HG03280 (cell line): ENCODE data around the gene PRRC1.
"Not testable (repeated sequence)": the region's sequence is repeated elsewhere in the genome, so short reads cannot be mapped to it uniquely, and the experiment has no call there.

Experiments used
- ATAC-seq: cut with Tn5 transposase; IDR thresholded peaks from one replicate; pipeline ENCODE4 v1.9.1; 2021; ENCODE audit warnings: mild to moderate bottlenecking, moderate library complexity; ENCODE audit not compliant: unreplicated experiment

PRRC1 gene

DNA sequence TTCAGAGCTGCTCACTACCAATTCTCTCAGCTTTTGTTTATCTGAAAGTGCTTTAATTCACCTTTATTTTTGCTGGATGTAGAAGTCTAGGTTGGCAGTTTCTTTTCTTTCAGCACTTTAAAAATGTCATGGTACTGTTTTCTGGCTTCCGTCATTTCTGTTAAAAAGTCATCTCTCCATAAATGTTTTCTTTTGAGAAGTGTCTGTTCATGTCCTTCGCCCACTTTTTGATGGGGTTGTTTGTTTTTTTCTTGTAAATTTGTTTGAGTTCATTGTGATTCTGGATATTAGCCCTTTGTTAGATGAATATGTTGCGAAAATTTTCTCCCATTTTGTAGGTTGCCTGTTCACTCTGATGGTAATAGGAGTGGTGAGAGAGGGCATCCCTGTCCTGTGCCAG is 23.1 kb downstream of the PRRC1 start:
- not testable (repeated sequence) for ATAC-seq

DNA sequence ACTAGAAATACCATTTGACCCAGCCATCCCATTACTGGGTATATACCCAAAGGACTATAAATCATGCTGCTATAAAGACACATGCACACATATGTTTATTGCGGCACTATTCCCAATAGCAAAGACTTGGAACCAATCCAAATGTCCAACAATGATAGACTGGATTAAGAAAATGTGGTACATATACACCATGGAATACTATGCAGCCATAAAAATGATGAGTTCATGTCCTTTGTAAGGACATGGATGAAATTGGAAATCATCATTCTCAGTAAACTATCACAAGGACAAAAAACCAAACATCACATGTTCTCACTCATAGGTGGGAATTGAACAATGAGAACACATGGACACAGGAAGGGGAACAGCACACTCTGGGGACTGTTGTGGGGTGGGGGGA is 27.8 kb downstream of the PRRC1 start:
- ATAC-seq, result not testable (repeated sequence)

DNA sequence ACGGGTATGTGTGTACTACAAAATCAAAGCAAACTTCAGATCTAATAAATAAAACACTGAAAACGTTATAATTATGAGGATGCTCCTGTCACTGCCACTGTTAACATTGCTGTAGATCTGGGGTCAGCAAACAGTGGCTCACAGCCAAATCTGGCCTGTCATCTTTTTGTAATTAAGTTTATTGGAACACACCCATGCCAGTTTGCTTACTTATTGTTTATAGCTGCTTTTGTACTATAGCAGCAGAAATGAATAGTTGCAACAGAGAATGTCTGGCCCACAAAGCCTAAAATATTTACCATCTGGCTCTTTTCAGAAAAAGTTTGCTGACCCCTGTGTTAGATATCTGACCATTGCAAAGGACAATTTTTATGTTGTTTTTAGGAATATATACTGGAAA is 32.1 kb downstream of the PRRC1 start:
- no peak for ATAC-seq

DNA sequence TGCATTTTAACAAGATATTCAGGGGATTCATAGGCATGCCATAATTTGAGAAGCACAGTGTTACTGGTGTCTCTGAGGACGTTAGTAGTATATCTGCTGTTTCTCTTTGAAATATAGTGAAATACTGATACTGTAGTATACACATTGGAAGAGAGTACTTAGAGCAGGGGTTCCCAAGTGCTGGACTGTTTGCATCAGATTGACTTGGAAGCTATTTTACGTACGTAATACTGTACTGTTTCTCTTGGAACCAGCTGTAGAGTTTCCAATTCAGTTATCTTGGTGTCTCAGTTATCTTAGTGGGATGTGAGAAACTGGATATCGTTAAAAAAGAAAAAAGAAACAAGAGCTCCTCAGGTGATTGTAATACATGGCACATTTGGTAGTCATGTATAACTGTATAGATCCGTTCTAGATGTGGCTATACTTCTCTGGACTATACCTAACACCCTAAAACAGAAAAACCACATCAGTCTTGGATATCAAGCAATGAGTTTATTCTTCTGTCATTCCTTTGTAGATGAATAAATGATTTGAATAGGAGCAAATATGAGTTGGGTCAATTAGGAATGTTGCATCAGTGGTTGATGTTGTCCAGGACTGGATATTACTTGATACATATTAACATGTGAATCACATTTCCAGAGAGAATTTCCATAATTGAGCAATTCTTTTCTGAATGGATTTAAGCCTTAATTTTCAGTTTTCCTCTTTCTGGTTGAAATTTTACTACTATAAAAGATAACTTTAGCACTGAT is 33.4 kb downstream of the PRRC1 start:
- ATAC-seq, result no peak

DNA sequence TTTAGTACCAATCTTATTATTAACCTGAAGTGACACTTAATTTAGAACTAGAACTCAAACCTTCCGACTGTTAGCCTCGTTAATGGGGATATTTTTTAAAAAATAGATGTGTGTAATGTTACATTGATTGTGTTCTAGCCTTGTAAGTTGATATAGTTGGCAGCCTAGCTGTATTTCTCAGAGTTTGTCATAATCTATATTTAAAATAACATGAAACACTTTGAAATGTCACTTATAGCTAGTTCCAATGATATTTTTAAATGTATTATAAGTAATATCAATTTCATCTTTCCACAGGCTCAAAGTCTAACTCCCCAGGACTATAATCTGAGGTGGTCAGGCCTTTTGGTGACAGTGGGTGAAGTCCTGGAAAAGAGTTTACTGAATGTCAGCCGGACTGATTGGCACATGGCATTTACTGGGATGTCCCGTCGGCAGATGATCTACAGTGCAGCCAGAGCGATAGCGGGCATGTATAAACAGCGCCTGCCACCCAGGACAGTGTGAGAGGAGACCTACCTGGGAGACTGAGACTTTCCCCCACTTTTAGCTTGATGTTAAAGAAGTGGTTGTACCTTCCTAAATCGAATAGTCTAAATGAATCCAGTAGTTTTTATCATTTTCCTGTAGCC is 34.1 kb downstream of the PRRC1 start:
- no peak for ATAC-seq

DNA sequence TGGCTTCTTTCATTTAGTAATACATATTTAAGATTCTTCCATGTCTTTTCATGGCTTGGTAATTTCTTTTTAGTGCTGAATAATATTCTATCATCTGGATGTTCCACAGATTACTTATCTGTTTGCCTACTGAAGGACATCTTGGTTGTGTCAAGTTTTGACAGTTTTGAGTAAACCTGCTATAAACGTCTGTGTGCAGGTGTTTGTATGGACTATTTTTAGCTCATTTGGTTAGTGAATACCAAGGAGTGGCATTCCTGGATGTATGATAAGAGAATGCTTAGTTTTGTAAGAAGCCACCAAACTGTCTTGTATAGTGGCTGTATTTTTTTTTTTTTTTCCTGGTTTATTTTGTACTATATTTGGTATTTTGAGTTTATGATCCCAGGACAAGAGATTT is 38.4 kb downstream of the PRRC1 start:
- no peak for ATAC-seq

DNA sequence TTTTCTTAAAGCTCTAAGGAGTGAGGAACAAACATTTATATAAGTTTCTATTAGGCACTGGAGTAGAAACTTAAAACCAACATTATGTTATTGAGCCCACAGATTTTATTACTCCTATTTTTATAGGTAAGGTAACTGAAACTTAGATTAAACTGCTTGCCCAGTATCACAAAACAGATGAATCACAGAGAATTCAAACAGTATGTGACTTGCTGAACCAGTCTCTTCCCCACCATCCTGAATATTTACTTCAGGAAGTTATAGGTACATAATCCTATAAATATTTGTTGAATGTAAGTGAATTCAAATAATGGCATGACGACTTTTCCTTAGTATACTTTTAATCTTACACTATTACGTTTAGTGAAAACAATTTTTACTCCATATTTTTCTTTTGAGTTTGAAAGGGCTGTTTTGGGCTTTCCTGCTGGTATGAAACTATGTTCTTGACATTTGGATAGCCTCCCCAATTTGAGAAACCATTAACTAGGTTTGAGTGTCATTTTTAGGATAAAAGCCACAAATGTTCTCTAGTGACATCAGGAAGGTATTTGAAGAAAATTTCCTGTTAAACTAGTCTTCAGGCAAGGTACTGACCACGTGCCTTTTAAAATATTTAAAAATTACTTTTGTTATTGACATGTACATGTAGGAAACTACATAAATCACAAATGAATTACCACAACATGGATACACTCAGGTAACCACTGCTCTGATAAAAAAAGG is 39.3 kb downstream of the PRRC1 start:
- no peak for ATAC-seq

DNA sequence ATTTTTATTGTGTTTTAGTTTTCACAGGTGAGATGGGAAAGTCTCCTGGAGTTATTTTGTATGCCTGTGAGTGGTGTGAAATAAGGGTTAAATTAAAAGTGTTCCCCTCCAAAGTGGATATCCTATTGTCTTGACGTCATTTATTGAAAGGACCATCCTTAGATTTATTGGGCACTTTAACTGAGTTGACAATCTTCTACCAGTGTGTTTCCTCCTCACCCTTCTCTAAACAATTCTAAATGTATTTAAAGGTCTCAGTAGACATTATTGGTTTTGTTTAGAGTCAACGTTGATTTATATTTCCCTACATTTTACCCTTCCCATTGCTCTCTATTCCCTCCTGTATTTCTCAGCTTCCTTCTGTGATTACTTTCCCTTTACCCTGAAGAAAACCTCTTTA is 40.8 kb downstream of the PRRC1 start:
- ATAC-seq, result no peak

DNA sequence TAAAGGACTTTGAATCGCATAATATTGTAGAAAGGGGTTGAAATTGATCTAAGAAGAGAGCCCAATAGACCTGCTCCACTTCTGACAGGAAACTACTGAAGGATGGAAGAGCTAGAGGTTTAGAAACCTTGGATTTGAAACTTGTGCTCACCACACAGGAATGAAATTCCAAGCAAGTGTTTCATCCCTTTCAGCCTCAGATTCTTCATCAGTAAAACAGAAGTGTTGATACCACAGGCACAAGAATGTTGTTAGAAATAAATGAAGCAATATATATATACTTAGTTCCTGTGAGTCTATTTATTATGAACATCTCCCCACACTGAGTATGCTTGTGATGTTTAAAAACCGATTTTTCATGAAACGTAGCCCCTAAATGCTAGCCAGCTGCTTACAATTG is 43.8 kb downstream of the PRRC1 start:
- no peak for ATAC-seq

DNA sequence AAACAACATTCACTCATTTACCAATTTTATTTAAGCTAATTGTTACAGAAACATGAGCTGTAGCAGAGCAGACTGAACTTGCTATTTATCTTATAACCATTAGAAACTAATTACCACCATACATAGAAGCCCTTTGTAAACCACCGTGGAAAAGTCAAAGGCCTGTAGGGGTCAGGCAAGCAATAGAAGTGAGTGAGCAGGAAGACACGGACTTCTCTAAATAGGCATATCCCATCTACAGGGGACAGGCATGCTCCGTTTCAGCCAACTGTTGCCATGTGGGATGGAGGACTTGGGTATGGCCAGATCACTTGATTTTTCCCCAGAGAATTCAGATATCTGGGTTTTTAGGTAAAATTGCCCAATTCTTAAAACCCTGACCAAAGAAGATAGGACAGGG is 44.8 kb downstream of the PRRC1 start:
- no peak for ATAC-seq

DNA sequence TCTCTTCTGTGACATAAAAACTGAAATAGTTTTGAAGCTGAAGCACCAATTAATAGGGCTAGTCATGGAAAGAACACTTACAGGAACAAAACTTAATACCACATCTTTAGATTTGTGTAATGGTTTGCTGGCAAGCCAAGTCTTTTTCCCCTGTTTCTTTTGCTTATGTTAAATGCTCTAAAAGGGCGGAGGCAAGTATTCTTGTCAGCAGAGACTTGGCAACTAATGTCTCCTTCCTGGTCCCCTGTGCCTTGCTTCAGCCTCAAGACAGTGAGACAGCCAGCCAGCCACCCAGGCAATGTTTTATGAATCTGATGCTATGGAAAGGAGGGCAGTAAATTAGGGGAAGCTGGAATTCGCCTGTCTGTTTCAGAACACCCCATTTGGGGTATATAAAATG is 45.7 kb downstream of the PRRC1 start:
- no peak for ATAC-seq

DNA sequence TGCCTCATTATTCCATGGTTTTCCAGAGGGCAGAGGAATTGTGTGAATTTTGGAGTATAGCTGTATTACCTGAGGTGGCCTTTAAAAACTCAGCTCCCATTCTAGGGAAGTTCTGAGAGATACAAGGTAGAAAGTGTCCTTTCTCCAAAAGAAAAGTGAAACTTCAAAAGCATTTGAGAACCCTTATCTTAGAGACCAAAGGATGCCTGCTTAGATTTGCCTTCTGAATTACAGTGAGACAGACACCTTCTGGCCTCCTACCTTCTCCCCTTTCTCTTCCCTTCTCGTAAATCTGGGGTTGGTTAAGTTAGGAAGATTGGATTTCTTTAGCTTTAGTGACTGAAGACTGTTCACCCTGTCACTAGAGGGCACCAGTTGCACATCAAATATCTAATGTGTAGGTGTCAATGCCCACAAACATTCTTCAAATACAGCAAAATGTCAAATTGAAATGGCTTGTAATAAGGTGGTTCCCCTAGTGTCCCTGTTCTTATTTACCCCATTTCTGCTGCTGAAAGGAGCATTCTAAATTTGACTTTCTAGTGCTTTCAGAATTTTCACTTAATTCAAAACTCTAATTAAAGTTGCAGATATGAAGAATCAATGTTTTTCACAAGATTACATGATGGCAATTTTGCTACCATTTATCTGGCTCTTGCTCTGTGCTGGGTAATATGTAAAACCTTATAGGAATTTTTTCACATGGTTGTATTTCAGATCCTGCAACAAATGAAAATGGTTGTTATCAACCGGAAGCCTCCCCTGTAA is 46.7 kb downstream of the PRRC1 start:
- peak; percentile 41 for ATAC-seq

DNA sequence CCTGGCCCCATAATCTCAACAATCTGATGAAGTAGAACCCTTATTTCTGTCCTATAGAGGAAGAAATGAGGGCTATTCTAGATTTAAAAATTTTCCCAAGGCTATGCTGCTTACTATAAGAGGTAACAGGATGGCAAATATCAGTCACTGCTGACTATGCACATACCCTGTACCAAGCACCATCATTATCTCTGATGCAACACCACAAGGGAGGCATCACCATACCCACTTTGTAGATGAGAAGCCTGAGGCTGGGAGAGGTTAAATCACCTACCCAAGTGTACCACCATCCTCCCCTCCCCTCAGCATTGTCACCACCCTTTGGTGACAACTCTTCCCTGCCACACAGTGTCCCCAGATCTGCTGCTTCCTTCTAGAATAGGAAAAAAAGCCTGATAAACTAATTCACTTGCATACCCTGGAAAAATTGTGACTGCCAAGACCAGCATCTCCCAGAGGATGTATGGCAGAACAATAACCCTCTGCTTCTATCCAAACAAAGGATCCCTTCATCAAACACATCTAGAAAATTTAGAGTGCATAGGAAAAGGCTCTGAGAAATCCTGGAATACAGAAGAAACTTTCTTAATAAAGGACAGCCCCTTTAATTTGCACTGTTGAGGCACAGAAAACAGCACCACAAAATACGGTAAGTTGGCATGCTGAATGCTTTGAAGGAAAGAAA is 48.3 kb downstream of the PRRC1 start:
- ATAC-seq, result no peak

DNA sequence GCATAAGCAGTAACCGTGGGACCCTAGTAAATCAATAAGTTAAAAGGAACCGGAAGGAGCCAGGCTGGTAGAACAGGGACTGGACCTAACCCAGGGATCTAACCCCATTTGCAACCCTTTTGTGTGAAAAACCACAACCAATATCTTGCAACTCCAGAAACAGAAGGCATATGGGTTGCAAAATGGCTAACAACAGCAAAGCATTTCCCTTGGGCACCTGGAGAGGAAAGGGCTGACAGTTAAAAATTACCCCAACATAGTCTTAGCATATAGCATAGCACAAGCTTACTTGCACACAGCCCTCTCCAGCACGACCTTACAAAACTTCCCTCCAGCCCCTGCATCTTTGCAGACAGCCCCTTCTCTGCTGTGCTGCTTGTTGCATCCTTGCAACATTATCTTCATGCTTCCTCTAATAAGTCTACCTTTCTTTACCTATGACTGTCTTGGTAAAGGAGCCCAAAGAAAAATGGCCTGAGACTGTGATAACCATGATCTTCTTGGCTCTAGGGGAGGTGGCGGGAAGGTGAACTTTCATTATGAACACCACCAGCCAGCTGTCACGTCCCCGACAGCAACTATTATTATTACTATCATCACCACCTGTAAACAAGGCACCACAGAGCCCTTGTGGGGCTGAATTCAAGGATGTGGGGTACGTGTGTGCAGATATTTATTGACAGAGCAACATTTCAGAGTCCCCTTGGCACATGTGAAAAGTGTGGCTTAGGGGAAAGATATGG is 49.8 kb downstream of the PRRC1 start:
- peak; percentile 75 for ATAC-seq

DNA sequence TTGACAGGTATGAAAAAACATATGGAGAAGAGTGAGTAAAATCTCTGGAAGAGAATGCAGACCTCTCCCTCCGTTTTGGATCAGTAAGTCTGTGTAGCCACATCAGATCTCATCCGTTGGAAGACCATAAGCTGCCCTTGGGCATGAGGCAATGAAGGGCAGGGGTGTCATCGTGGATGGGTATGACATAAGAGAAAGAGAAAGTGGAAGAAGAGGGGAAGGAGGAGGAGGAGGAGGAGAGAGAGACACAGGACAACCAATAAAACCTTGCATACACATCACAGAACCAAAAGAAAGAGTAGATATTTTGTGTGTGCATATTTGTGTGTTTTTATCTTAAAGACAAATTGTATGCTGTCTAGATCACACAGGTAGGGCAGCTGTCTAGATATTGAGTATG is 50.7 kb downstream of the PRRC1 start:
- ATAC-seq, result no peak

DNA sequence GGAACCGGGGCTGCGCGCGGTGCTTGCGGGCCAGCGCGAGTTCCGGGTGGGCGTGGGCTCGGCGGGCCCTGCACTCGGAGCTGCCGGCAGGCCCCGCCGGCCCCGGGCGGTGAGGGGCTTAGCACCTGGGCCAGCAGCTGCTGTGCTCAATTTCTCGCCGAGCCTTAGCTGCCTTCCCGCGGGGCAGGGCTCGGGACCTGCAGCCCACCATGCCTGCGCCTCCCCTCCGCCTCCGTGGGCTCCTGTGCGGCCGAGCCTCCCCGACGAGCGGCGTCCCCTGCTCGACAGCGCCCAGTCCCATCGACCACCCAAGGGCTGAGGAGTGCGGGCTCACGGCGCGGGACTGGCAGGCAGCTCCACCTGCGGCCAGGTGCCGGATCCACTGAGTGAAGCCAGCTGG is 52.0 kb downstream of the PRRC1 start:
- not testable (repeated sequence) for ATAC-seq

DNA sequence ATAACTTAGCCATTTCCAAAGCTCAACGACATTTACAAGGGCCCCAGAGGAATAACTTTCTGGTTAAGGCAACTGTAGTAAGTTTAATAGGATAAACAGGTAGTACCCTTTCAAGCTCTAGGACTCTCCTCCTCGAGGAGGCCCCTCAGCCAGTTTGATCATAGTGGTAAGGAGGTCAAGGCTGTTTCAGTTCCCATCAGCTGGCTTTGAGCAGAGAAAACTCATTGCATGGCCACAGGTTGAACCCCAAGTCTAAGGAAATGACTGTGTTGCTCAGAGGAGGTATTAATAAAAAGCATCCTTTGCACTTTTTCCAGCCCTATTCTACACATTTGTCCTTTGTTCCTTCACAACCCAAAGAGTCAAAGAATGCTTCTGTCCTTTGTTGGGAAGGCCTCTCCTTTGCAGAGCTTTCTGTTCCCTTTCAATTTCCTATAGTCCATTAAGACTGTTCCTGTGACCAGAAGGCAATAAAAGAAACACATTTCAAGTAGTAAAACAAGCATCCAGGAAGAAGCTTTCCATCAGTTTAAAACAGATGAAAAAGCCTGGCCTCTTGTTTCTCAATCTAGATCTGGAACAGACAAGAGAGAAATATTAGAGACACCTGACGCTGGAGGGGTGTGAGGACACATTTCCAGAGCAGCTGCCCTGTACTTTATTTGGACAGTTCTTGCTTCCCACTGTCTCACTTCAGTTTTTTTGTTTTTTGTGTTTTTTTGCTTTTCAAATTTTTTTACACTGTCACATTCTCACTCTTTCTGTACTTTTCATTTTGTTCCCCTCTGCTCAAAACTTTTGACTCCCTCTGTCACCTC is 54.1 kb downstream of the PRRC1 start:
- ATAC-seq, result peak; percentile 61

DNA sequence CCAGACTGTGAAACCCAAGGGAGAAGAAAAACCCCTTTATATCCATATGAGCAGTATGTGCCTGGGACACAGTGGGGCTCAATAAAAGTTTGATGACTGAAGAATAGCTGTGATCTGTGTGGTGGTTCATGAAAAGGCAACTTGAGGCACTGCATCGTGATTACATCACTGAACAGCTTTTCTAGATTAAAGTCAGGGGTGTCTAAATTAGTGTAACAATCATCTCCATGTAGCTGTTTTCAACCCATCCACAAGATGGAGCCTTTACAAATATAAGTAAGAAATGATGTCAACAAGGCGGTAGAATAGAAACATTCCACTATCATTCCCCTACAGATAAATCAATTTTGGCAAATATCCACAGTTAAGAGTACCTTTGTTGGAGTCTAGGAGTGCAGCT is 55.5 kb downstream of the PRRC1 start:
- no peak for ATAC-seq
